Activated CD4-positive, alpha-beta T cell treated with anti-CD3 and anti-CD28 coated beads, Interleukin-2, amount 50 U/mL, for 24 hours (primary cell): ENCODE results near the gene FCRL2.
"Not testable (repeated sequence)": the region's sequence is repeated elsewhere in the genome, so short reads cannot be mapped to it uniquely, and the experiment has no call there.

Experiments
- DNase-seq, 2 donors: peaks; one replicate each; pipeline ENCODE4 v3.0.0-alpha.2; 2020; ENCODE audit warnings: low read depth in 1 of 2, low spot score in 1 of 2

The FCRL2 gene

GRCh38 chr1:157753611-157754010 is 23.3 kb downstream of the FCRL2 start:
- no peak for DNase-seq

DNA sequence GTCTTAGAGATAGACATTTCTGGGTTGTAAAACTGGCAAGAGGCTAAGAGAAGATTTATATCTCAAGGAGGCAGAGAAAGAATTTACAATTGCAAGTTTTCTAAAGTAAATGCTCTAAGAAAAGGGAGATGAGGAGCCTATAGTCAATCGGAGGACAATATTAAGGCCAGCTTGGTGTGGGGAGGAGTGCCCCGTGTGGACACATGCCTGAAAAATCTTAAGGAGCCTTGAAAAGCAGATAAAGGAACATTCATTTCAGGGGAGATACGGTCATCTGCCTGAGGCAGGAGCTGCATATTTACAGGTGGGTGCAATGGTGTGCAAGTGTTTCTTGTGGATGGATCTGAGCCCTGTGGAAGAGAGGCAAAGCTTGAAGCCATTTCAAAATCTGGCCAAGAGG is 25.6 kb downstream of the FCRL2 start:
- no peak for DNase-seq

DNA sequence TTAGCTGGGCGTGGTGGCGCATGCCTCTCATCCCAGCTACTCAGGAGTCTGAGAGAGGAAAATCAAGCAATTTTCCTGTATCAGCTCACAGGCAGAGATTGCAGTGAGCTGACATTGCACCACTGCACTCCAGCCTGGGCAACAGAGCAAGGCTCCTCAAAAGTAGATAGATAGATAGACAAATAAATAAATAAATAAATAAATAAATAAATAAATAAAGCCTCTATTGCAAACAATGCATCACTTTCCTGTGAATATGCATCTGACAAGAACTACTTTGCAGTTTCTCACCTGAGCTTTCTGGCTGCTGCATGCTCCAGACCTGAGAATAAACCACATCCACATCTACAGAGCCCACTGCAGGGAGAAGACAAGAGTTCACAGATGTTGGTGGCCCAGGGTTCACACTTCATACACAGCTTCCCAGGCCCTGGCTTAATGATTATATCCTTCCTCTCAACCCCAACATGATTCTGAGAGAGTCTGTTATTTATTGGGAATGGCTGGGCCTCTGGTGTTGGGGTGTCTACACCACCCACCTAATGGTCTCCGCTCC is 28.6 kb downstream of the FCRL2 start:
- DNase-seq = no peak

- no peak for DNase-seq
Observed at GRCh38 chr1:157739229-157739901, 37.6 kb downstream of the FCRL2 start.

DNA sequence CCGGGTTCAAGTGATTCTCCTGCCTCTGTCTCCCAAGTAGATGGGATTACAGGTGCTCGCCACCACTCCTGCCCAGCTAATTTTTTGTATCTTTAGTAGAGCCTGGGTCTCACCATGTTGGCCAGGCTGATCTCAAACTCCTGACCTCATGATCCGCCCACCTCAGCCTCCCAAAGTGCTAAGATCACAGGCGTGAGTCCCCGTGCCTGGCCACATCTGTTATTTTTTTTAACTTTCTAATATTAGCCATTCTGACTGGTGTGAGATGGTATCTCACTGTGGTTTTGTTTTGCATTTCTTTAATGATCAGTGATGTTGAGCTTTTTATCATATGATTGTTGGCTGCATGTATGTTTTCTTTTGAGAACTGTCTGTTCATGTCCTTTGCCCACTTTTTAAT is 40.9 kb downstream of the FCRL2 start:
- DNase-seq = not testable (repeated sequence)

GRCh38 chr1:157734321-157734720 is 42.6 kb downstream of the FCRL2 start:
- DNase-seq = no peak

DNA sequence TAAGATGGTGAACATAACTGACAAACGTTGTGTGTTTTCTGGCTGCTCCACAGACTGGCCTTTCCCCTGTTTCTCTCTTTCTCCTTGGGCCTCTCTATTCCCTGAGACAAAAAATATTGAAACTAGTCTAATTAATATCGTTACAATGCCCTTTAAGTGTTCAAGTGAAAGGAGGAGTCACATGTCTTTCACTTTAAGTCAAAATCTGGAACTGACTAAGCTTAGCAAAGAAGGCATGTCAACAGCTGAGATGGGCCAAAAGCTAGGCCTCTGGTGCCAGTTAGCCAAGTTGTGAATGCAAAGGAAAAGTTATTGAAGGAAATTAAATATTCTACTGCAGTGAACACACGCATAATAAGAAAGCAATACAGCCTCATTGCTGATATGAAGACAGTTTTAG is 44.2 kb downstream of the FCRL2 start:
- DNase-seq = no peak

- no peak for DNase-seq
Observed at GRCh38 chr1:157725221-157725577, 51.7 kb downstream of the FCRL2 start.

- DNase-seq = no peak
Observed at GRCh38 chr1:157724537-157725220, 52.3 kb downstream of the FCRL2 start.

- DNase-seq = no peak
Observed at GRCh38 chr1:157723157-157723556, 53.8 kb downstream of the FCRL2 start.

DNA sequence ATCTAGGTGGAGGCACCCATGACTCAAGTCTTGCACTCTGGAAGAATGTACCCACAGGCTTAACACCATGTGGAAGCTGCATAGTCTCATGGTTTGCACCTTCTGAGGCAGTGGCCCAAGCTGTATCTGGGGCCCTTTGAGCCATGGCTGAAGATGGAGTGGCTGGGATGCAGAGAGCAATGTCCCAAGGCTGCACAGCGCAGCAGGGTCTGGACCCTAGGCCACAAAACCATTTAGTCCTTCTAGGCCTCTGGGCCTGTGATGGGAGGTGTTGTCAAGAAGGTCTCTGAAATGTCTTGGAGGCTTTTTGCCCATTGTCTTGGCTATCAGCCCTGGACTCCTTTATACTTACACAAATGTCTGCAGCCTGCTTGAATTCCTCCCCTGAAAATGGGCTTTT is 54.9 kb downstream of the FCRL2 start:
- no peak for DNase-seq

GRCh38 chr1:157715736-157716135 is 61.2 kb downstream of the FCRL2 start:
- DNase-seq = no peak

DNA sequence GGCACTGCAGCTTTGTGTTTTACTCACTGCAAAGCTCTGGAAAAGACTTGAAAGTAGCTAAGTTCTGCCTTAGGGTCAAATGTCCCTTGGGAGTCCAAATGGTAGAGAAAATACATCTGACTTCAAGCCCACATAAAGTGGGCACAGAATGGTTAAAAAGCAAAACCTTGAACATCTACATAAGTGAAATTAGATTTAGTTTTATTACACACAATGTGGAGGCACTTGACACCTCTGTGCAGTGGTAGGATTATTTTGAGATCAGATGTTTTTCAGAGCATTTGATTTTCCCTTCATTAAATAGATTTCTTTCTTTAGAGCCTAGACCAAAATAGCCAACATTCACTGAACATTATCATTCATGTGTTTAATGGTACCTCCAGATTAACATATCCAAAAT is 65.1 kb downstream of the FCRL2 start:
- no peak for DNase-seq

DNA sequence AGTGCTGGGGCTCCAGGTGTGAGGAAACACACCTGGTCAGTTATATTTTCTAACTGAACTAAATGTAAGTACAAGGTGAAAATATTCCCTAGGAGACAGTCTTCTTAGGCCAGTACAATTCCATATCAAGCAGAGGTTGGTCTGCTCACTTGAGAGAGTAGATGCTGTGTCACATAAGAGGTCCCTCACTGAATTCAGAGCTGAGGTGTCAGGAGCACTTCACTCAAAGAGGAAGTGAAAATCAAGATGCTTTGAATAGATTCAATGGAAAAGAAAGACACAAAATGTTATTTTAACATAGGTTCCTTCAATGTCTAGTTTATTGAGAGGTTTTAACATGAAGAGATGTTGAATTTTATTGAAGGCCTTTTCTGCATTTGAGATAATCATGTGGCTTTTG is 72.1 kb downstream of the FCRL2 start:
- no peak for DNase-seq

GRCh38 chr1:157703981-157704380 is 73.0 kb downstream of the FCRL2 start:
- DNase-seq = no peak

GRCh38 chr1:157702308-157702825 is 74.6 kb downstream of the FCRL2 start:
- no peak for DNase-seq

- peak in 1 of 2 donors; percentile 4 for DNase-seq
Observed at GRCh38 chr1:157700732-157701131, 76.2 kb downstream of the FCRL2 start, which contains the start of gene FCRL3. Gene FCRL3, minus strand, starts transcription at chr1:157700769. Its CDS starts 280 bp downstream, at chr1:157700489.

DNA sequence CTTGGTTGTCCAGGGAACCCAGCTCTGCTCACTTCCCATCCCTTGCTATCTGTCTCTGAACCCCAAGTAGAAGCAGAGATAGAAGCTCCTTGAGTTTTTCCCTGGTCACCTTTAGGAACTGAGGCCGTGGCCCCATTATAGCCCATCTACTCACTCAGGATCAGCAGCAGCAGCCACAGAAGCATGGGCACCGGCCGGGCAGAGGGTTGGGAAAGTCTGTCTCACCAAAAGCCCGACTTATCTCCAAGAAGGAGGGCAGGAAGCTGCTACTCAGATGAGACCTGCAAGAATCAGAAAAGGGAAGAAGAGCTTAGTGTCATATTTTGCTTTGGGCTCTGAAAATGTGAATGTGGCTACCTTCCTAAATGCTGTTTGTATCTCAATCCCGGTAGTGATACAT is 76.6 kb downstream of the FCRL2 start:
- DNase-seq = no peak

GRCh38 chr1:157697781-157698569 is 79.0 kb downstream of the FCRL2 start:
- no peak for DNase-seq

- no peak for DNase-seq
Observed at GRCh38 chr1:157696966-157697628, 79.8 kb downstream of the FCRL2 start.
